MG63 (cell line): Measurements from ENCODE around the gene LSMEM2. TPM values are rescaled to one million over a fixed set of nuclear protein-coding genes. Genes with fewer than 3 reads are reported as not detected.
A peak's percentile ranks its signal among the peaks of the same experiment; 100 is the strongest.
"Not testable (repeated sequence)": the region's sequence is repeated elsewhere in the genome, so short reads cannot be mapped to it uniquely, and the experiment has no call there.

ENCODE experiments used
- DNase-seq: peaks from one replicate; pipeline ENCODE4 v3.0.0-alpha.2; 2020
- H3K27me3 ChIP-seq: fragments of 250-450 bp; sonication (Bioruptor Pico); 2 replicates; pipeline ENCODE4 v1.5.1; 2020; ENCODE audit warnings: mild to moderate bottlenecking, moderate library complexity
- H3K36me3 ChIP-seq: fragments of 250-450 bp; sonication (Bioruptor Pico); 2 replicates; pipeline ENCODE4 v1.5.1; 2020; ENCODE audit warnings: mild to moderate bottlenecking, moderate library complexity
- H3K4me3 ChIP-seq: fragments of 250-450 bp; sonication (Bioruptor Pico); 2 replicates; pipeline ENCODE4 v1.5.1; 2020; ENCODE audit warnings: mild to moderate bottlenecking, moderate library complexity
- H3K9me3 ChIP-seq: fragments of 250-450 bp; sonication (Bioruptor Pico); 2 replicates; pipeline ENCODE4 v1.5.1; 2020; ENCODE audit warnings: mild to moderate bottlenecking, moderate library complexity
- total RNA-seq: library from RNA; depleted of rRNA; stranded (reverse); fragments of >200 nt; shearing (Covaris generic); gene quantifications from 2 replicates; pipeline ENCODE4 v1.2.3, GENCODE V29; 2014; ENCODE audit warnings: low replicate concordance

LSMEM2 gene
- total RNA-seq, 1 experiment from 2014 or later: not detected

GRCh38 chr3:50269977-50270413, 8.9 kb upstream of the LSMEM2 start:
- Histone ChIP-seq H3K9me3 (no peaks in the 10 kb centered on the region), H3K27me3 (no peaks in the 10 kb centered on the region), H3K4me3 (peak overlapping the region; percentile 36; the same call in 1 of the 2 replicates), H3K36me3 (no peaks in the 10 kb centered on the region)
- DNase-seq: peak; percentile 80

GRCh38 chr3:50270422-50271224, 8.3 kb upstream of the LSMEM2 start:
- Histone ChIP-seq H3K27me3 (no peaks in the 10 kb centered on the region), H3K36me3 (no peaks in the 10 kb centered on the region), H3K9me3 (no peaks in the 10 kb centered on the region), H3K4me3 (peak overlapping the region; percentile 36; the same call in 1 of the 2 replicates)
- DNase-seq: no peak

- Histone ChIP-seq H3K4me3 (no peak overlapping the region), H3K36me3 (no peaks in the 10 kb centered on the region), H3K9me3 (no peaks in the 10 kb centered on the region), H3K27me3 (no peaks in the 10 kb centered on the region)
- DNase-seq: no peak
Observed at GRCh38 chr3:50271314-50271936, 7.5 kb upstream of the LSMEM2 start.

- not testable (repeated sequence) for H3K4me3 ChIP-seq, H3K36me3 ChIP-seq, DNase-seq, H3K27me3 ChIP-seq, H3K9me3 ChIP-seq
Observed at GRCh38 chr3:50272538-50272910, 6.4 kb upstream of the LSMEM2 start.

GRCh38 chr3:50272911-50273688, 5.8 kb upstream of the LSMEM2 start:
- H3K9me3 ChIP-seq: no peaks in the 10 kb centered on the region
- H3K36me3 ChIP-seq: no peaks in the 10 kb centered on the region
- DNase-seq: peak; percentile 56
- H3K4me3 ChIP-seq: no peak overlapping the region
- H3K27me3 ChIP-seq: no peaks in the 10 kb centered on the region

GRCh38 chr3:50273689-50274065, 5.2 kb upstream of the LSMEM2 start:
- Histone ChIP-seq H3K36me3 (no peaks in the 10 kb centered on the region), H3K4me3 (no peak overlapping the region), H3K27me3 (no peaks in the 10 kb centered on the region), H3K9me3 (no peaks in the 10 kb centered on the region)
- DNase-seq: no peak

GRCh38 chr3:50274371-50275104, 4.3 kb upstream of the LSMEM2 start:
- Histone ChIP-seq H3K9me3 (no peaks in the 10 kb centered on the region), H3K36me3 (no peaks in the 10 kb centered on the region), H3K27me3 (no peaks in the 10 kb centered on the region), H3K4me3 (no peak overlapping the region)
- no peak for DNase-seq

- H3K27me3 ChIP-seq: no peaks in the 10 kb centered on the region
- no peaks in the 10 kb centered on the region for H3K36me3 ChIP-seq
- no peak overlapping the region for H3K4me3 ChIP-seq
- DNase-seq: no peak
- no peaks in the 10 kb centered on the region for H3K9me3 ChIP-seq
Observed at GRCh38 chr3:50275141-50275995, 3.5 kb upstream of the LSMEM2 start.

GRCh38 chr3:50275996-50276761, 2.7 kb upstream of the LSMEM2 start:
- Histone ChIP-seq H3K4me3 (no peak overlapping the region), H3K36me3 (no peaks in the 10 kb centered on the region), H3K27me3 (no peaks in the 10 kb centered on the region), H3K9me3 (no peaks in the 10 kb centered on the region)
- DNase-seq: no peak

GRCh38 chr3:50276762-50277101, 2.2 kb upstream of the LSMEM2 start:
- Histone ChIP-seq H3K27me3 (no peaks in the 10 kb centered on the region), H3K9me3 (no peaks in the 10 kb centered on the region), H3K36me3 (no peaks in the 10 kb centered on the region), H3K4me3 (no peak overlapping the region)
- no peak for DNase-seq

GRCh38 chr3:50278123-50278879, 586 bp upstream of the LSMEM2 start:
- Histone ChIP-seq H3K9me3 (no peaks in the 10 kb centered on the region), H3K36me3 (no peaks in the 10 kb centered on the region), H3K27me3 (no peaks in the 10 kb centered on the region), H3K4me3 (no peak overlapping the region)
- DNase-seq: no peak

GRCh38 chr3:50279255-50280016, 549 bp downstream of the LSMEM2 start:
- H3K36me3 ChIP-seq: no peaks in the 10 kb centered on the region
- no peak for DNase-seq
- no peak overlapping the region for H3K4me3 ChIP-seq
- no peaks in the 10 kb centered on the region for H3K9me3 ChIP-seq
- no peaks in the 10 kb centered on the region for H3K27me3 ChIP-seq

- not testable (repeated sequence) for DNase-seq, H3K4me3 ChIP-seq, H3K36me3 ChIP-seq, H3K9me3 ChIP-seq, H3K27me3 ChIP-seq
Observed at GRCh38 chr3:50284121-50284520, 5.2 kb downstream of the LSMEM2 start.
